HepG2 (cell line): ENCODE measurements around the gene NOCT. TPM values are rescaled to one million over a fixed set of nuclear protein-coding genes. Genes with fewer than 3 reads are reported as not detected.

Experiments used
- CAMTA2 ChIP-seq: sonication (generic); formaldehyde crosslinking; IDR thresholded peaks from 2 replicates; pipeline ENCODE4 v1.4.0; 2020; ENCODE audit warnings: mild to moderate bottlenecking, missing genetic modification reagents, borderline replicate concordance
- HNRNPH1 ChIP-seq: fragments of 200-400 bp; formaldehyde crosslinking; optimal IDR thresholded peaks from 2 replicates; pipeline ENCODE3; 2017; ENCODE audit warnings: mild to moderate bottlenecking, low read depth, low read length
- KDM5A ChIP-seq: fragments of 200-600 bp; sonication (generic); IDR thresholded peaks from 2 replicates; pipeline ENCODE4 v1.7.0; 2018; ENCODE audit warnings: antibody characterized with exemption, mild to moderate bottlenecking, low read length, borderline replicate concordance
- ZNF136 ChIP-seq: sonication (generic); formaldehyde crosslinking; IDR thresholded peaks from 2 replicates; pipeline ENCODE4 v1.8.1; 2022; ENCODE audit warnings: low read depth, mild to moderate bottlenecking, moderate library complexity, missing genetic modification reagents
- ZNF256 ChIP-seq: sonication (generic); formaldehyde crosslinking; conservative IDR thresholded peaks from 2 replicates; pipeline ENCODE4 v1.4.0; 2020; ENCODE audit warnings: missing genetic modification reagents
- ZNF639 ChIP-seq: conservative IDR thresholded peaks from 2 replicates; pipeline ENCODE4 v1.6.1; 2018; ENCODE audit warnings: missing genetic modification reagents
- polyA plus RNA-seq, 8 experiments: library from polyadenylated mRNA; depleted of rRNA in 3 of 8; stranded (reverse) in 7 of 8; unstranded in 1 of 8; fragments of >200 nt; fragmentation: Illumina TruSeq in 4 of 8; extraction: Trizol in 4 of 8; gene quantifications; 2 replicates each; pipeline versions ENCODE4 v1.2.1 to v1.2.3, GENCODE V29; 2011 to 2016; ENCODE audit warnings: low read depth in 4 of 8, missing spikeins in 1 of 8, mixed read lengths in 1 of 8; ENCODE audit not compliant: insufficient read depth in 1 of 8
- total RNA-seq, 5 experiments: library from RNA; depleted of rRNA; stranded (reverse); fragments of >200 nt; fragmentation: Illumina TruSeq; extraction: Trizol; gene quantifications; 2 replicates each; pipeline ENCODE4 v1.2.3, GENCODE V29; 2016; ENCODE audit warnings: low read depth in 1 of 5
- TF ChIP-seq, protein P1 (sequence below): sonication (generic); formaldehyde crosslinking; IDR thresholded peaks from 2 replicates; pipeline ENCODE4 v1.4.0; 2020; ENCODE audit warnings: mild to moderate bottlenecking, missing genetic modification reagents
- TF ChIP-seq, protein P2 (sequence below): sonication (generic); formaldehyde crosslinking; IDR thresholded peaks from 2 replicates; pipeline ENCODE4 v1.4.0; 2020; ENCODE audit warnings: missing genetic modification reagents
- TF ChIP-seq, protein P3 (sequence below): sonication (generic); formaldehyde crosslinking; IDR thresholded peaks from one replicate; pipeline ENCODE4 v1.5.1; 2020; ENCODE audit warnings: mild to moderate bottlenecking, missing genetic modification reagents; ENCODE audit errors: not compliant biosample characterization

Gene NOCT
- total and polyA plus RNA-seq, 2 of the 13 experiments (the other 11 are each of a cell fraction or from before 2014, with no cell fraction given), result 3.6 to 13.1 TPM

GRCh38 chr4:139082750-139083606 is 67.4 kb downstream of the NOCT start (continued):
- TF ChIP-seq, protein P1, sequence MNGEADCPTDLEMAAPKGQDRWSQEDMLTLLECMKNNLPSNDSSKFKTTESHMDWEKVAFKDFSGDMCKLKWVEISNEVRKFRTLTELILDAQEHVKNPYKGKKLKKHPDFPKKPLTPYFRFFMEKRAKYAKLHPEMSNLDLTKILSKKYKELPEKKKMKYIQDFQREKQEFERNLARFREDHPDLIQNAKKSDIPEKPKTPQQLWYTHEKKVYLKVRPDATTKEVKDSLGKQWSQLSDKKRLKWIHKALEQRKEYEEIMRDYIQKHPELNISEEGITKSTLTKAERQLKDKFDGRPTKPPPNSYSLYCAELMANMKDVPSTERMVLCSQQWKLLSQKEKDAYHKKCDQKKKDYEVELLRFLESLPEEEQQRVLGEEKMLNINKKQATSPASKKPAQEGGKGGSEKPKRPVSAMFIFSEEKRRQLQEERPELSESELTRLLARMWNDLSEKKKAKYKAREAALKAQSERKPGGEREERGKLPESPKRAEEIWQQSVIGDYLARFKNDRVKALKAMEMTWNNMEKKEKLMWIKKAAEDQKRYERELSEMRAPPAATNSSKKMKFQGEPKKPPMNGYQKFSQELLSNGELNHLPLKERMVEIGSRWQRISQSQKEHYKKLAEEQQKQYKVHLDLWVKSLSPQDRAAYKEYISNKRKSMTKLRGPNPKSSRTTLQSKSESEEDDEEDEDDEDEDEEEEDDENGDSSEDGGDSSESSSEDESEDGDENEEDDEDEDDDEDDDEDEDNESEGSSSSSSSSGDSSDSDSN (CRISPR knock-in tag), result peak; percentile 57; the same call in 1 of the 2 replicates
- no peak for TF ChIP-seq CAMTA2 (CRISPR knock-in tag)
- no peak; the same call in 1 of the 2 replicates for TF ChIP-seq ZNF256
- TF ChIP-seq KDM5A, result no peak; the same call in 1 of the 2 replicates
- TF ChIP-seq, protein P2, sequence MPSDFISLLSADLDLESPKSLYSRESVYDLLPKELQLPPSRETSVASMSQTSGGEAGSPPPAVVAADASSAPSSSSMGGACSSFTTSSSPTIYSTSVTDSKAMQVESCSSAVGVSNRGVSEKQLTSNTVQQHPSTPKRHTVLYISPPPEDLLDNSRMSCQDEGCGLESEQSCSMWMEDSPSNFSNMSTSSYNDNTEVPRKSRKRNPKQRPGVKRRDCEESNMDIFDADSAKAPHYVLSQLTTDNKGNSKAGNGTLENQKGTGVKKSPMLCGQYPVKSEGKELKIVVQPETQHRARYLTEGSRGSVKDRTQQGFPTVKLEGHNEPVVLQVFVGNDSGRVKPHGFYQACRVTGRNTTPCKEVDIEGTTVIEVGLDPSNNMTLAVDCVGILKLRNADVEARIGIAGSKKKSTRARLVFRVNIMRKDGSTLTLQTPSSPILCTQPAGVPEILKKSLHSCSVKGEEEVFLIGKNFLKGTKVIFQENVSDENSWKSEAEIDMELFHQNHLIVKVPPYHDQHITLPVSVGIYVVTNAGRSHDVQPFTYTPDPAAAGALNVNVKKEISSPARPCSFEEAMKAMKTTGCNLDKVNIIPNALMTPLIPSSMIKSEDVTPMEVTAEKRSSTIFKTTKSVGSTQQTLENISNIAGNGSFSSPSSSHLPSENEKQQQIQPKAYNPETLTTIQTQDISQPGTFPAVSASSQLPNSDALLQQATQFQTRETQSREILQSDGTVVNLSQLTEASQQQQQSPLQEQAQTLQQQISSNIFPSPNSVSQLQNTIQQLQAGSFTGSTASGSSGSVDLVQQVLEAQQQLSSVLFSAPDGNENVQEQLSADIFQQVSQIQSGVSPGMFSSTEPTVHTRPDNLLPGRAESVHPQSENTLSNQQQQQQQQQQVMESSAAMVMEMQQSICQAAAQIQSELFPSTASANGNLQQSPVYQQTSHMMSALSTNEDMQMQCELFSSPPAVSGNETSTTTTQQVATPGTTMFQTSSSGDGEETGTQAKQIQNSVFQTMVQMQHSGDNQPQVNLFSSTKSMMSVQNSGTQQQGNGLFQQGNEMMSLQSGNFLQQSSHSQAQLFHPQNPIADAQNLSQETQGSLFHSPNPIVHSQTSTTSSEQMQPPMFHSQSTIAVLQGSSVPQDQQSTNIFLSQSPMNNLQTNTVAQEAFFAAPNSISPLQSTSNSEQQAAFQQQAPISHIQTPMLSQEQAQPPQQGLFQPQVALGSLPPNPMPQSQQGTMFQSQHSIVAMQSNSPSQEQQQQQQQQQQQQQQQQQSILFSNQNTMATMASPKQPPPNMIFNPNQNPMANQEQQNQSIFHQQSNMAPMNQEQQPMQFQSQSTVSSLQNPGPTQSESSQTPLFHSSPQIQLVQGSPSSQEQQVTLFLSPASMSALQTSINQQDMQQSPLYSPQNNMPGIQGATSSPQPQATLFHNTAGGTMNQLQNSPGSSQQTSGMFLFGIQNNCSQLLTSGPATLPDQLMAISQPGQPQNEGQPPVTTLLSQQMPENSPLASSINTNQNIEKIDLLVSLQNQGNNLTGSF (CRISPR knock-in tag), result no peak
- no peak for TF ChIP-seq HNRNPH1
- TF ChIP-seq, protein P3, sequence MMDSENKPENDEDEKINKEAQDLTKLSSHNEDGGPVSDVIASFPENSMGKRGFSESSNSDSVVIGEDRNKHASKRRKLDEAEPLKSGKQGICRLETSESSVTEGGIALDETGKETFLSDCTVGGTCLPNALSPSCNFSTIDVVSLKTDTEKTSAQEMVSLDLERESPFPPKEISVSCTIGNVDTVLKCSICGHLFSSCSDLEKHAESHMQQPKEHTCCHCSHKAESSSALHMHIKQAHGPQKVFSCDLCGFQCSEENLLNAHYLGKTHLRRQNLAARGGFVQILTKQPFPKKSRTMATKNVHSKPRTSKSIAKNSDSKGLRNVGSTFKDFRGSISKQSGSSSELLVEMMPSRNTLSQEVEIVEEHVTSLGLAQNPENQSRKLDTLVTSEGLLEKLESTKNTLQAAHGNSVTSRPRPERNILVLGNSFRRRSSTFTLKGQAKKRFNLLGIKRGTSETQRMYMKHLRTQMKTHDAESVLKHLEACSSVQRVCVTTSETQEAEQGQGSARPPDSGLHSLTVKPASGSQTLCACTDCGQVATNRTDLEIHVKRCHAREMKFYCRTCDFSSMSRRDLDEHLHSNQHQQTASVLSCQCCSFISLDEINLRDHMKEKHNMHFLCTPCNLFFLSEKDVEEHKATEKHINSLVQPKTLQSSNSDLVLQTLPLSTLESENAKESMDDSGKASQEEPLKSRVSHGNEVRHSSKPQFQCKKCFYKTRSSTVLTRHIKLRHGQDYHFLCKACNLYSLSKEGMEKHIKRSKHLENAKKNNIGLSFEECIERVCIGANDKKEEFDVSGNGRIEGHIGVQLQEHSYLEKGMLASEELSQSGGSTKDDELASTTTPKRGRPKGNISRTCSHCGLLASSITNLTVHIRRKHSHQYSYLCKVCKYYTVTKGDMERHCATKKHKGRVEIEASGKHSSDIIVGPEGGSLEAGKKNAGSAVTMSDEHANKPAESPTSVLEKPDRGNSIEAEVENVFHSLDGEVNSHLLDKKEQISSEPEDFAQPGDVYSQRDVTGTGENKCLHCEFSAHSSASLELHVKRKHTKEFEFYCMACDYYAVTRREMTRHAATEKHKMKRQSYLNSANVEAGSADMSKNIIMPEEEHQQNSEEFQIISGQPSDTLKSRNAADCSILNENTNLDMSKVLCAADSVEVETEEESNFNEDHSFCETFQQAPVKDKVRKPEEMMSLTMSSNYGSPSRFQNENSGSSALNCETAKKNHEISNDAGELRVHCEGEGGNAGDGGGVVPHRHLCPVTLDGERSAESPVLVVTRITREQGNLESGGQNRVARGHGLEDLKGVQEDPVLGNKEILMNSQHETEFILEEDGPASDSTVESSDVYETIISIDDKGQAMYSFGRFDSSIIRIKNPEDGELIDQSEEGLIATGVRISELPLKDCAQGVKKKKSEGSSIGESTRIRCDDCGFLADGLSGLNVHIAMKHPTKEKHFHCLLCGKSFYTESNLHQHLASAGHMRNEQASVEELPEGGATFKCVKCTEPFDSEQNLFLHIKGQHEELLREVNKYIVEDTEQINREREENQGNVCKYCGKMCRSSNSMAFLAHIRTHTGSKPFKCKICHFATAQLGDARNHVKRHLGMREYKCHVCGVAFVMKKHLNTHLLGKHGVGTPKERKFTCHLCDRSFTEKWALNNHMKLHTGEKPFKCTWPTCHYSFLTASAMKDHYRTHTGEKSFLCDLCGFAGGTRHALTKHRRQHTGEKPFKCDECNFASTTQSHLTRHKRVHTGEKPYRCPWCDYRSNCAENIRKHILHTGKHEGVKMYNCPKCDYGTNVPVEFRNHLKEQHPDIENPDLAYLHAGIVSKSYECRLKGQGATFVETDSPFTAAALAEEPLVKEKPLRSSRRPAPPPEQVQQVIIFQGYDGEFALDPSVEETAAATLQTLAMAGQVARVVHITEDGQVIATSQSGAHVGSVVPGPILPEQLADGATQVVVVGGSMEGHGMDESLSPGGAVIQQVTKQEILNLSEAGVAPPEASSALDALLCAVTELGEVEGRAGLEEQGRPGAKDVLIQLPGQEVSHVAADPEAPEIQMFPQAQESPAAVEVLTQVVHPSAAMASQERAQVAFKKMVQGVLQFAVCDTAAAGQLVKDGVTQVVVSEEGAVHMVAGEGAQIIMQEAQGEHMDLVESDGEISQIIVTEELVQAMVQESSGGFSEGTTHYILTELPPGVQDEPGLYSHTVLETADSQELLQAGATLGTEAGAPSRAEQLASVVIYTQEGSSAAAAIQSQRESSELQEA (CRISPR knock-in tag), result no peak
- peak; percentile 71; the same call in 1 of the 2 replicates for TF ChIP-seq ZNF639 (CRISPR knock-in tag)
- 0 out of 2 replicates have a peak, but pooled peaks have one; percentile 18 for TF ChIP-seq ZNF136 (CRISPR knock-in tag)
